HS-27A (cell line): ENCODE measurements around the gene SLC66A1.

Experiments
- DNase-seq: peaks from one replicate; pipeline ENCODE4 v3.0.0-alpha.2; 2012; ENCODE audit warnings: low read depth, missing footprints

The SLC66A1 gene

GRCh38 chr1:19377812-19378718, 65.9 kb downstream of the SLC66A1 start:
- no peak for DNase-seq
